Cardiac muscle cell (in vitro differentiated cells and primary cell): Measurements from ENCODE around the gene MSANTD3. TPM values are rescaled to one million over a fixed set of nuclear protein-coding genes. Genes with fewer than 3 reads are reported as not detected.

Experiments used
- DNase-seq, 2 donors: peaks; one replicate each; pipeline versions ENCODE4 v3.0.0 to v3.0.0-alpha.2; 2010 to 2017; ENCODE audit warnings: low read depth in 1 of 2, low spot score in 1 of 2
- H3K27ac ChIP-seq: fragments of 200-600 bp; sonication (generic); 2 replicates; pipeline ENCODE4 v1.5.1; 2016
- H3K27me3 ChIP-seq: fragments of 200-600 bp; sonication (generic); 2 replicates; pipeline ENCODE4 v1.6.0; 2016; ENCODE audit warnings: control low read depth
- H3K36me3 ChIP-seq: fragments of 200-600 bp; sonication (generic); 2 replicates; pipeline ENCODE4 v1.5.1; 2016; ENCODE audit warnings: control low read depth
- H3K4me1 ChIP-seq: fragments of 200-600 bp; sonication (generic); 2 replicates; pipeline ENCODE4 v1.8.1; 2017; ENCODE audit warnings: low read depth, mild to moderate bottlenecking, mixed run types
- H3K4me3 ChIP-seq: fragments of 200-600 bp; sonication (generic); 2 replicates; pipeline ENCODE4 v1.5.1; 2016; ENCODE audit warnings: mild to moderate bottlenecking
- H3K9me3 ChIP-seq: fragments of 200-600 bp; sonication (generic); 2 replicates; pipeline ENCODE4 v1.5.1; 2017; ENCODE audit warnings: low read depth, mild to moderate bottlenecking, control low read depth
- CTCF ChIP-seq: IDR thresholded peaks from 2 replicates; pipeline ENCODE4 v1.5.1; 2012; ENCODE audit warnings: low read depth, mild to moderate bottlenecking, low read length
- polyA plus RNA-seq: library from polyadenylated mRNA; unstranded; fragments of >200 nt; fragmentation: Nextera tagmentation; extraction: Ambion mirVana; gene quantifications from 2 replicates; pipeline ENCODE4 v1.2.1, GENCODE V29; 2016
- total RNA-seq: library from RNA; depleted of rRNA; stranded (reverse); fragments of >200 nt; gene quantifications from 2 replicates; pipeline ENCODE4 v1.2.3, GENCODE V29; 2016

Gene MSANTD3
- total and polyA plus RNA-seq, 2 experiments from 2014 or later, result 34.7 to 49.2 TPM

GRCh38 chr9:100478192-100478591 lies 51.2 kb downstream of the MSANTD3 start:
- no peak for TF ChIP-seq CTCF
- Histone ChIP-seq H3K36me3 (no peaks in the 10 kb centered on the region), H3K4me3 (no peak overlapping the region), H3K9me3 (no peaks in the 10 kb centered on the region), H3K27me3 (no peaks in the 10 kb centered on the region), H3K27ac (no peak overlapping the region), H3K4me1 (peaks cover 6% of the 10 kb centered on the region)
- DNase-seq, result no peak

GRCh38 chr9:100479820-100480219 lies 52.9 kb downstream of the MSANTD3 start:
- no peak overlapping the region for H3K27ac ChIP-seq
- no peaks in the 10 kb centered on the region for H3K27me3 ChIP-seq
- no peak for TF ChIP-seq CTCF
- H3K4me3 ChIP-seq, result no peak overlapping the region
- no peaks in the 10 kb centered on the region for H3K9me3 ChIP-seq
- no peaks in the 10 kb centered on the region for H3K36me3 ChIP-seq
- no peaks in the 10 kb centered on the region for H3K4me1 ChIP-seq
- DNase-seq, result no peak

- no peaks in the 10 kb centered on the region for H3K27me3 ChIP-seq
- no peak for DNase-seq
- H3K27ac ChIP-seq, result no peak overlapping the region
- H3K4me1 ChIP-seq, result peaks cover 6% of the 10 kb centered on the region
- no peak for TF ChIP-seq CTCF
- no peak overlapping the region for H3K4me3 ChIP-seq
- H3K9me3 ChIP-seq, result no peaks in the 10 kb centered on the region
- no peaks in the 10 kb centered on the region for H3K36me3 ChIP-seq
Measured at GRCh38 chr9:100485196-100485595, 58.3 kb downstream of the MSANTD3 start.

GRCh38 chr9:100486479-100487176 lies 59.7 kb downstream of the MSANTD3 start:
- H3K36me3 ChIP-seq, result no peaks in the 10 kb centered on the region
- H3K9me3 ChIP-seq, result no peaks in the 10 kb centered on the region
- no peaks in the 10 kb centered on the region for H3K27me3 ChIP-seq
- TF ChIP-seq CTCF, result no peak
- no peak overlapping the region for H3K27ac ChIP-seq
- peaks cover 6% of the 10 kb centered on the region for H3K4me1 ChIP-seq
- no peak overlapping the region for H3K4me3 ChIP-seq
- no peak for DNase-seq

- Histone ChIP-seq H3K27ac (no peak overlapping the region), H3K27me3 (no peaks in the 10 kb centered on the region), H3K4me1 (peaks cover 6% of the 10 kb centered on the region), H3K9me3 (no peaks in the 10 kb centered on the region), H3K4me3 (no peak overlapping the region), H3K36me3 (no peaks in the 10 kb centered on the region)
- TF ChIP-seq CTCF, result no peak
- no peak for DNase-seq
Measured at GRCh38 chr9:100488177-100488576, 61.2 kb downstream of the MSANTD3 start.
